HepG2 (cell line): ENCODE results near the gene OAF. TPM values are rescaled to one million over a fixed set of nuclear protein-coding genes. Genes with fewer than 3 reads are reported as not detected.

Source experiments
- ATRX ChIP-seq: sonication (generic); formaldehyde crosslinking; IDR thresholded peaks from 2 replicates; pipeline ENCODE4 v1.4.0; 2020; ENCODE audit warnings: missing genetic modification reagents, borderline replicate concordance
- FOXK1 ChIP-seq: sonication (generic); formaldehyde crosslinking; IDR thresholded peaks from 2 replicates; pipeline ENCODE4 v1.4.0; 2020; ENCODE audit warnings: low read depth, missing genetic modification reagents, borderline replicate concordance
- HNRNPL ChIP-seq: fragments of 200-400 bp; formaldehyde crosslinking; IDR thresholded peaks from 2 replicates; pipeline ENCODE4 v1.6.1; 2017; ENCODE audit warnings: mild to moderate bottlenecking, low read depth, low read length
- MEIS1 ChIP-seq: sonication (generic); formaldehyde crosslinking; IDR thresholded peaks from 2 replicates; pipeline ENCODE4 v1.9.0; 2021; ENCODE audit warnings: mild to moderate bottlenecking, missing genetic modification reagents, moderate library complexity, borderline replicate concordance
- NR2F6 ChIP-seq, 2 experiments: IDR thresholded peaks; 2 replicates each; pipeline ENCODE4 v1.6.1; 2016; ENCODE audit warnings: antibody characterized with exemption in 1 of 2, mild to moderate bottlenecking in 1 of 2
- PHF20 ChIP-seq: sonication (generic); formaldehyde crosslinking; IDR thresholded peaks from 2 replicates; pipeline ENCODE4 v1.5.0; 2020; ENCODE audit warnings: mild to moderate bottlenecking, missing genetic modification reagents
- PLRG1 ChIP-seq: fragments of 450-650 bp; conservative IDR thresholded peaks from 2 replicates; pipeline ENCODE4 v1.6.1; 2016
- SP4 ChIP-seq: sonication (generic); formaldehyde crosslinking; IDR thresholded peaks from 2 replicates; pipeline ENCODE4 v1.8.1; 2023; ENCODE audit warnings: mild to moderate bottlenecking, missing genetic modification reagents
- ZFP1 ChIP-seq: IDR thresholded peaks from 2 replicates; pipeline ENCODE4 v1.6.1; 2016
- ZNF329 ChIP-seq: sonication (generic); formaldehyde crosslinking; IDR thresholded peaks from 2 replicates; pipeline ENCODE4 v1.9.0; 2021; ENCODE audit warnings: low read depth, mild to moderate bottlenecking, missing genetic modification reagents
- ZNF331 ChIP-seq: sonication (generic); formaldehyde crosslinking; IDR thresholded peaks from 2 replicates; pipeline ENCODE4 v1.4.0; 2020; ENCODE audit warnings: missing genetic modification reagents
- ZNF431 ChIP-seq: sonication (generic); formaldehyde crosslinking; IDR thresholded peaks from 2 replicates; pipeline ENCODE4 v1.9.0; 2022; ENCODE audit warnings: missing genetic modification reagents, low read depth, mild to moderate bottlenecking, borderline replicate concordance
- ZNF460 ChIP-seq: sonication (generic); formaldehyde crosslinking; IDR thresholded peaks from 2 replicates; pipeline ENCODE4 v1.5.1; 2020; ENCODE audit warnings: missing genetic modification reagents, mild to moderate bottlenecking, borderline replicate concordance
- ZNF530 ChIP-seq: sonication (generic); formaldehyde crosslinking; IDR thresholded peaks from 2 replicates; pipeline ENCODE4 v1.5.0; 2020; ENCODE audit warnings: low read depth, mild to moderate bottlenecking, missing genetic modification reagents
- ZNF788 ChIP-seq: sonication (generic); formaldehyde crosslinking; IDR thresholded peaks from 2 replicates; pipeline ENCODE4 v1.5.0; 2020; ENCODE audit warnings: mild to moderate bottlenecking, missing genetic modification reagents, borderline replicate concordance
- ZNF792 ChIP-seq: IDR thresholded peaks from 2 replicates; pipeline ENCODE4 v1.6.1; 2016
- polyA plus RNA-seq, 8 experiments: library from polyadenylated mRNA; depleted of rRNA in 3 of 8; stranded (reverse) in 7 of 8; unstranded in 1 of 8; fragments of >200 nt; fragmentation: Illumina TruSeq in 4 of 8; extraction: Trizol in 4 of 8; gene quantifications; 2 replicates each; pipeline versions ENCODE4 v1.2.1 to v1.2.3, GENCODE V29; 2011 to 2016; ENCODE audit warnings: low read depth in 4 of 8, missing spikeins in 1 of 8, mixed read lengths in 1 of 8; ENCODE audit not compliant: insufficient read depth in 1 of 8
- total RNA-seq, 5 experiments: library from RNA; depleted of rRNA; stranded (reverse); fragments of >200 nt; fragmentation: Illumina TruSeq; extraction: Trizol; gene quantifications; 2 replicates each; pipeline ENCODE4 v1.2.3, GENCODE V29; 2016; ENCODE audit warnings: low read depth in 1 of 5
- TF ChIP-seq, protein P1 (sequence below): sonication (generic); formaldehyde crosslinking; IDR thresholded peaks from 2 replicates; pipeline ENCODE4 v1.4.0; 2020; ENCODE audit warnings: missing genetic modification reagents, borderline replicate concordance
- TF ChIP-seq, protein P2 (sequence below), 2 experiments: sonication (generic) in 1 of 2; formaldehyde crosslinking in 1 of 2; IDR thresholded peaks; 2 replicates each; pipeline versions ENCODE4 v1.4.0 to v1.6.1; 2016 to 2020; ENCODE audit warnings: borderline replicate concordance in 1 of 2, low read depth in 1 of 2, mild to moderate bottlenecking in 1 of 2, missing genetic modification reagents in 1 of 2
- TF ChIP-seq, protein P3 (sequence below): sonication (generic); formaldehyde crosslinking; IDR thresholded peaks from 2 replicates; pipeline ENCODE4 v1.4.0; 2020; ENCODE audit warnings: missing genetic modification reagents

The OAF gene
- total and polyA plus RNA-seq, 2 of the 13 experiments (the other 11 are each of a cell fraction or from before 2014, with no cell fraction given), result 63.7 to 94.6 TPM

DNA sequence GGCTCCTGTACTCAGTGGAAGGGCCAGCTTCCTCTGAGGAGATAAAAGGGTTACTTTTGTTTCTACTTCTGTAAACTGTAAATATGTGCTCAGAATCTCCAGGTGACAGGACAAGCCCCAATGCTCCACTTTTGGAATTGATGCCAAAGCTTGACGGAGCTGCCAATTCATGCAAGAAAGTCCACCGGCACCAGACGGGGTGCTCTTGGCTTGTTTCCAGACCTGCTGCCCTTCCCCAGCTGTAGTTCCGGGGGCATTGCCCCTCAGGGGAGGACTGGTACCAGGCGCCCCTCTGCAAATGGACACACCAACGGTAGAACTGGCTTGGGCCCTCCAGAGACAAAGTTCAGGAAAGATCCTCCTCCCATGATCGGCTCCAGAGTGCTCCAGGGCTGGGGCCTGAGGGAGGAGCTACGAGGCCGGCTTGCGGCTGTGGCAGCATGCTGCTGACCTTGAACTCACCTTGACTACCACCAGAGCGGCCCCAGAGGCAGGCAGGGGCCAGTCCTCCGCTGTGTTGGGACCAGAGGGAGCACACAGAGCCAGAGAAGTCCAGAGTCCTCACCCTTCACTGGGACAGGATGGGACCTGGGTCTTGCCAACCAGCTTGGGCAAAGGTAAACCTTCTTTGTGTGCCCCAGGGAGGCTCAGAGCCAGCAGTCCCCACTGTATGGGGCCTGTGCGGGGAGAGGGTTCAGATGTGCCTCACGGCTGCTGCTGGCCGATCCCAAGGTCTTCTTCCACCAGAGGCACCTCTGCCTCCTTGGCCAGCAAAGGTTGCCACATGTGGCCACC, 17.8 kb upstream of the OAF start (continued):
- TF ChIP-seq ZNF460 (no peak), SP4 (CRISPR knock-in tag) (0 out of 2 replicates have a peak, but pooled peaks have one; percentile 37), ZNF431 (CRISPR knock-in tag) (no peak), ZNF530 (CRISPR knock-in tag) (no peak), PHF20 (no peak), PLRG1 (no peak), ZNF788 (peak; percentile 78; the same call in 1 of the 2 replicates), ZNF792 (peak; percentile 65; the same call in 1 of the 2 replicates), MEIS1 (CRISPR knock-in tag) (peak; percentile 72; the same call in 1 of the 2 replicates), HNRNPL (peak; percentile 97), ATRX (CRISPR knock-in tag) (no peak), ZFP1 (CRISPR knock-in tag) (0 out of 2 replicates have a peak, but pooled peaks have one; percentile 63), NR2F6 (IDR thresholded peaks at IDR 0.05) (peak; percentile 48), NR2F6 (CRISPR knock-in tag; IDR thresholded peaks at IDR 0.05) (peak; percentile 71), ZNF331 (CRISPR knock-in tag) (peak; percentile 57), FOXK1 (CRISPR knock-in tag) (0 out of 2 replicates have a peak, but pooled peaks have one; percentile 44), ZNF329 (CRISPR knock-in tag) (no peak)
- TF ChIP-seq, protein P1, sequence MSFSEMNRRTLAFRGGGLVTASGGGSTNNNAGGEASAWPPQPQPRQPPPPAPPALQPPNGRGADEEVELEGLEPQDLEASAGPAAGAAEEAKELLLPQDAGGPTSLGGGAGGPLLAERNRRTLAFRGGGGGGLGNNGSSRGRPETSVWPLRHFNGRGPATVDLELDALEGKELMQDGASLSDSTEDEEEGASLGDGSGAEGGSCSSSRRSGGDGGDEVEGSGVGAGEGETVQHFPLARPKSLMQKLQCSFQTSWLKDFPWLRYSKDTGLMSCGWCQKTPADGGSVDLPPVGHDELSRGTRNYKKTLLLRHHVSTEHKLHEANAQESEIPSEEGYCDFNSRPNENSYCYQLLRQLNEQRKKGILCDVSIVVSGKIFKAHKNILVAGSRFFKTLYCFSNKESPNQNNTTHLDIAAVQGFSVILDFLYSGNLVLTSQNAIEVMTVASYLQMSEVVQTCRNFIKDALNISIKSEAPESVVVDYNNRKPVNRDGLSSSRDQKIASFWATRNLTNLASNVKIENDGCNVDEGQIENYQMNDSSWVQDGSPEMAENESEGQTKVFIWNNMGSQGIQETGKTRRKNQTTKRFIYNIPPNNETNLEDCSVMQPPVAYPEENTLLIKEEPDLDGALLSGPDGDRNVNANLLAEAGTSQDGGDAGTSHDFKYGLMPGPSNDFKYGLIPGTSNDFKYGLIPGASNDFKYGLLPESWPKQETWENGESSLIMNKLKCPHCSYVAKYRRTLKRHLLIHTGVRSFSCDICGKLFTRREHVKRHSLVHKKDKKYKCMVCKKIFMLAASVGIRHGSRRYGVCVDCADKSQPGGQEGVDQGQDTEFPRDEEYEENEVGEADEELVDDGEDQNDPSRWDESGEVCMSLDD (CRISPR knock-in tag), result no peak
- TF ChIP-seq, protein P2, sequence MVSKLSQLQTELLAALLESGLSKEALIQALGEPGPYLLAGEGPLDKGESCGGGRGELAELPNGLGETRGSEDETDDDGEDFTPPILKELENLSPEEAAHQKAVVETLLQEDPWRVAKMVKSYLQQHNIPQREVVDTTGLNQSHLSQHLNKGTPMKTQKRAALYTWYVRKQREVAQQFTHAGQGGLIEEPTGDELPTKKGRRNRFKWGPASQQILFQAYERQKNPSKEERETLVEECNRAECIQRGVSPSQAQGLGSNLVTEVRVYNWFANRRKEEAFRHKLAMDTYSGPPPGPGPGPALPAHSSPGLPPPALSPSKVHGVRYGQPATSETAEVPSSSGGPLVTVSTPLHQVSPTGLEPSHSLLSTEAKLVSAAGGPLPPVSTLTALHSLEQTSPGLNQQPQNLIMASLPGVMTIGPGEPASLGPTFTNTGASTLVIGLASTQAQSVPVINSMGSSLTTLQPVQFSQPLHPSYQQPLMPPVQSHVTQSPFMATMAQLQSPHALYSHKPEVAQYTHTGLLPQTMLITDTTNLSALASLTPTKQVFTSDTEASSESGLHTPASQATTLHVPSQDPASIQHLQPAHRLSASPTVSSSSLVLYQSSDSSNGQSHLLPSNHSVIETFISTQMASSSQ (IDR thresholded peaks at IDR 0.05; ENCODE audit: low read depth), result no peak
- TF ChIP-seq, protein P2 (CRISPR knock-in tag; IDR thresholded peaks at IDR 0.05; ENCODE audit: borderline replicate concordance), result peak; percentile 66; the same call in 1 of the 2 replicates
- TF ChIP-seq, protein P3, sequence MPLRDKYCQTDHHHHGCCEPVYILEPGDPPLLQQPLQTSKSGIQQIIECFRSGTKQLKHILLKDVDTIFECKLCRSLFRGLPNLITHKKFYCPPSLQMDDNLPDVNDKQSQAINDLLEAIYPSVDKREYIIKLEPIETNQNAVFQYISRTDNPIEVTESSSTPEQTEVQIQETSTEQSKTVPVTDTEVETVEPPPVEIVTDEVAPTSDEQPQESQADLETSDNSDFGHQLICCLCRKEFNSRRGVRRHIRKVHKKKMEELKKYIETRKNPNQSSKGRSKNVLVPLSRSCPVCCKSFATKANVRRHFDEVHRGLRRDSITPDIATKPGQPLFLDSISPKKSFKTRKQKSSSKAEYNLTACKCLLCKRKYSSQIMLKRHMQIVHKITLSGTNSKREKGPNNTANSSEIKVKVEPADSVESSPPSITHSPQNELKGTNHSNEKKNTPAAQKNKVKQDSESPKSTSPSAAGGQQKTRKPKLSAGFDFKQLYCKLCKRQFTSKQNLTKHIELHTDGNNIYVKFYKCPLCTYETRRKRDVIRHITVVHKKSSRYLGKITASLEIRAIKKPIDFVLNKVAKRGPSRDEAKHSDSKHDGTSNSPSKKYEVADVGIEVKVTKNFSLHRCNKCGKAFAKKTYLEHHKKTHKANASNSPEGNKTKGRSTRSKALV (CRISPR knock-in tag), result 0 out of 2 replicates have a peak, but pooled peaks have one; percentile 29
